Skin epidermis (tissue), 12 donors: ENCODE results near the gene ZBTB32.
A peak's percentile ranks its signal among the peaks of the same experiment; 100 is the strongest.
"Not testable (repeated sequence)": the region's sequence is repeated elsewhere in the genome, so short reads cannot be mapped to it uniquely, and the experiment has no call there.

ENCODE experiments used
- H3K27ac ChIP-seq, 21 experiments: fragments of 200-600 bp; sonication (generic) in 11 of 21; one replicate each; pipeline ENCODE4 v1.5.0; 2020; ENCODE audit warnings: mild to moderate bottlenecking in 3 of 21, inconsistent platforms in 2 of 21, moderate library complexity in 2 of 21
- H3K4me3 ChIP-seq, 7 experiments: fragments of 200-600 bp; sonication (generic) in 2 of 7; one replicate each; pipeline ENCODE4 v1.5.0; 2020; ENCODE audit warnings: inconsistent platforms in 2 of 7, mild to moderate bottlenecking in 2 of 7, moderate library complexity in 1 of 7

The ZBTB32 gene

GRCh38 chr19:35704218-35704617 is at the start of gene ZBTB32:
TSS of gene ZBTB32 (plus strand) at chr19:35704558. CDS start at chr19:35714627, 10,069 bp downstream.
- Histone ChIP-seq H3K4me3 (no peak within 1 kb of the TSS), H3K27ac (no peak within 1 kb of the TSS)

GRCh38 chr19:35654828-35655227 is 49.5 kb upstream of the ZBTB32 start:
- not testable (repeated sequence) for H3K27ac ChIP-seq, H3K4me3 ChIP-seq

GRCh38 chr19:35655600-35655999 is 48.8 kb upstream of the ZBTB32 start:
- Histone ChIP-seq H3K27ac (no peak overlapping the region), H3K4me3 (no peak overlapping the region)

DNA sequence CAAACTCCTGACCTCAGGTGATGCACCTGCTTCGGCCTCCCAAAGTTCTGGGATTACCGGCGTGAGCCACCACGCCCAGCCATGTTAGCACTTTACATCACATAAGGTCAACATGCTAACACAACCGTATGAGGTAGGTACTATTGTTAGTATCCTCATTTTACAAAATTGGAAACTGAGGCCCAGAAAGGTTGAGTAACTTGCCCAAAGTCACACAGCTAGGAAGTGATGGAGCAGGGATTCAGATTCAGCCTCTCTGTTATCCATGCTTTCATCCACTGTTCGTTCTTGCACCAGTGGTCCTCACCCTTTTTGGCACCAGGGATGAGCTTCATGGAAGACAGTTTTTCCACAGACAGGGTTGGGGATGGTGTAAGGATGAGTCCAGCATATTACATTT is 47.7 kb upstream of the ZBTB32 start:
- no peak overlapping the region for H3K27ac ChIP-seq
- H3K4me3 ChIP-seq, result no peak overlapping the region

DNA sequence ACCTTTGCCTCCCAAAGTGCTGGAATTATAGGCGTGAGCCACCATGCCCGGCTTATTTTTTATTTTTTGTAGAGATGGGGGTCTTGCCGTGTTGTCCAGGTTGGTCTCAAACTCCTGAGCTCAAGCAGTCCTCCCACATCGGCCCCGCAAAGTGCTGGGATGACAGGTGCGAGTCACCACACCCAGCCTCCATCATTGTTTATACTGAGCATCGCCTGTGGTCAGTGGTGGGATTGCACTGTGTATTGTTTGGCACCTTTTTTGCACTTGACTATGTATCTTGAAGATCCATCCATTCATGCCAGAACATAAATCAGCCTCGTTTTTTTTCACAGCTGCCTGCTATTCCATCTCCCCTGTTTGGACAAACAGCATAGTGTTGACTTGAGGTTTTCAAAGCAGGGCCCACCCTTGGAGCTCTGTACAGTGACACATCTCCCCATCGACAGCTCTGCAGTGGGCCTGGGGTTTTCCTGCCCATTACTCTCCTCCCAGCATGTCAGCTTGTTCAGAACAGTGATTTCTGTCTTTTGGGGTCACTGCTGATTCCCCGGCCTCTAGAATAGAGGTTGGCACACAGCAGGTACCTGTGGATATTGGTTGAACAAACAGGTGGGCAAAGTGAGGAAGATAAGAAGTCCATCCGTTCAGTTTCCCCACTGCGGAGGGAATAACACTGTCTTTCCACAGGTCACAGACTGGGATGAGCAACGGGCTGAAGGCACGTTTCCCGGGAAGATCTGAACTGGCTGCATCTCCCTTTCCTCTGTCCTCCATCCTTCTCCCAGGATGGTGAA is 46.3 kb upstream of the ZBTB32 start:
- Histone ChIP-seq H3K4me3 (no peak overlapping the region), H3K27ac (no peak overlapping the region)

GRCh38 chr19:35661995-35662340 is 42.4 kb upstream of the ZBTB32 start:
- H3K4me3 ChIP-seq, result no peak overlapping the region
- H3K27ac ChIP-seq, result no peak overlapping the region

DNA sequence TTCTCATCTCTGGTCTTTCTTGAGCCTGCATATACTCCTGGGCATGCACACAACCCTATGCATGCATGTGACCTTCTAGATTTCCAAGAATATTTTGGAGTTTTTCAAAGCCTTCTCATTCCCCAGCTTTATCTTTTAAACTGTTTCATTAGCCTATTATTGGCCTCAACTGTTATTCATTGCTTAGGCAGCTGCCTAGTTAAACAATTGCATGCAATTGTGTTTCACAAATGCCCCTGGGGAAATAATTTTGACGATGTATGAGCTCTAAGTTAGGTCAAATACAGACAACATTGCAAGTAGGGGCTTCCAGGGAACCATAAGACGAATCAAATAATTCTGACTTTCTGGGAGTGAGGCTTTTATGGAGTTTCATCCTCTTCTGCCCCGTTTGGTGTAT is 40.4 kb upstream of the ZBTB32 start:
- Histone ChIP-seq H3K4me3 (no peak overlapping the region), H3K27ac (no peak overlapping the region)

DNA sequence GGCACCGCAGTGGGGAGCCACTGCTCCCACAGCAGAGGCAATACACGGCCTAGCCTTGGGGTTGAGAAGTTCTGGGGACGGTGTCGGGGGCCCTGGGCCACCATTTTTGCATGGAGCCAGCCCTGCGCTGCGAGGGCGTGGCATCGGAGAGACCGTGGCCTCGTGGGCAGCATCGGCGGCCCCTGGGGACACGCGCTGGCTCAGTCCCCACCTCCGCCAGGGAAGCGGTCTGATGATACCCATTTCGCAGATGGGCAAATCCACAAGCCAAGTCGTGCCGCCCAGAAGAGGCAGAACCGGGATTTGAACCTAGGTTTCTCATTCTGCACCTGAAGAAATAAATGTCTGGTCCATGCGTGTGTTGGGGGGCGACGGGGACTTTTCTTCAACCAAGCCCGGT is 39.2 kb upstream of the ZBTB32 start:
- H3K4me3 ChIP-seq, result no peak overlapping the region
- H3K27ac ChIP-seq, result no peak overlapping the region

GRCh38 chr19:35665604-35666003 is 38.8 kb upstream of the ZBTB32 start:
- Histone ChIP-seq H3K4me3 (no peak overlapping the region), H3K27ac (no peak overlapping the region)

DNA sequence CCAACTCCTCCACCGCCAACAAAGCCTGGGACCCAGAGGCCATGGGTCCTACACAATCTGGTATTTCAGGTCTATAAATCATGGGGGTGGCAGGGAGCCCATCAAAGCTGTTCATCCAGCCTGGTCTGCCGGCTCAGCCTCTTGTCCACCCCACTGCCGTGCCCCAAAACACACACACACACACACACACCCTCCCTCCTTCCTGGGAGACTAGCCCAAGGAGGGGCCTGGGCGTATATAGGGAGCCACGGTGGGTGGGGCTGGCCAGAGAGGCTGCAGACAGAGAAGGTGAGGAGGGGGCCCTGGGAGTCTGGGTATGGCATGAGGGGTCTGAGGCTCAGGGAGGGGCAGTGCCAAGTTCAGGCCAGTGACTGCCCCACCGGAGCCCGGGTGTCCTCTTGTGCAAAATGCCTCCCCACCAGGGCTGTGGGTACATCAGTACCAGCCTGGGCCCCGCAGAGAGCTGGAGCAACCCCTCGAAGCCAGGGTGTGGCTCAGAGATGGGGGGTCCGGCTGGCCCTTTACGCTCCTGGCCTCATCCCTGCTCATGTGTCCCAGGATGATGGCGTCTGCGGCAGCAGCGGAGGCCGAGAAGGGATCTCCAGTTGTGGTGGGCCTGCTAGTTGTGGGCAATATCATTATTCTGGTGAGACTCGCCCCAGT is 38.0 kb upstream of the ZBTB32 start, which contains the start of gene UPK1A:
Gene UPK1A, plus strand, starts transcription at position 267 of the 663 bp plus-strand sequence. Its CDS starts 296 bp downstream, at position 563.
- H3K4me3 ChIP-seq, result no peak within 1 kb of the TSS

DNA sequence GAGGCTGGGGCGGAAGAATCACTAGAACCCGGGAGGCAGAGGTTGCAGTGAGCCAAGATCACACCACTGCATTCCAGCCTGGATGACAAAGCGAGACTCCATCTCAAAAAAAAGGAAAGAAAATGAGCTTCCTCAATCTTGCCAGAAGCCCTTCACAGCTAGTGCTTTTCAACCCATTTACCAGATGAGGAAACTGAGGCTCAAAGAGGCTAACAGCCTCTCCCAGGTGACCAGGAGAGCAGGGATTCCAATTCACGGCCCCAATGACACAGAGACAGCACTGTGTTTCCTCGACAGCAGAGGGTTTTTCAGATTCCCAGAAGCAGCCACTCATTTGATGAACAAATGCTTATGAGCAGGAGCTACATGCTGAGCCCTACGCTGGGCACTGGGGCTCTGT is 34.8 kb upstream of the ZBTB32 start:
- Histone ChIP-seq H3K27ac (no peak overlapping the region), H3K4me3 (no peak overlapping the region)

More for the DNA sequence above, 38.0 kb upstream of the ZBTB32 start, which contains the start of gene UPK1A:
- no peak within 1 kb of the TSS for H3K27ac ChIP-seq

GRCh38 chr19:35669974-35670373 is 34.4 kb upstream of the ZBTB32 start:
- no peak overlapping the region for H3K27ac ChIP-seq
- no peak overlapping the region for H3K4me3 ChIP-seq

DNA sequence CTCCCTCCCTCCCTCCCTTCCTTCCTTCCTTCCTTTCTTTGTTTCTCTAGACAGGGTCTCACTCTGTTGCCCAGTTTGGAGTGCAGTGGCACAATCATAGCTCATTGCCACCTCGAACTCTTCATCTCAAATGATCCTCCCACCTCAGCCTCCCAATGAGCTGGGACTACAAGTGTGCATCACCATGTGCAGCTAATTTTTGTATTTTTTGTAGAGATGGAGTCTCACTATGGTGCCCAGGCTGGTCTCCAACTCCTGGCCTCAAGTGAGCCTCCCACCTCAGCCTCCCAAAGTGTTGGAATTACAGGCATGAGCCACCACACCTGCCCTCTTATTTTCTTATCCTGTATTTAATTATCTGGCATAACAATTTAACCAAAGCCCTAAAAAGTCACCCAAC is 33.7 kb upstream of the ZBTB32 start:
- Histone ChIP-seq H3K4me3 (no peak overlapping the region), H3K27ac (no peak overlapping the region)

GRCh38 chr19:35671818-35672217 is 32.5 kb upstream of the ZBTB32 start:
- H3K27ac ChIP-seq, result no peak overlapping the region
- H3K4me3 ChIP-seq, result no peak overlapping the region

GRCh38 chr19:35673121-35673804 is 31.1 kb upstream of the ZBTB32 start:
- H3K4me3 ChIP-seq, result peak overlapping the region in 3 of 7 experiments; percentile 12 to 21 (median 20)
- no peak overlapping the region for H3K27ac ChIP-seq

DNA sequence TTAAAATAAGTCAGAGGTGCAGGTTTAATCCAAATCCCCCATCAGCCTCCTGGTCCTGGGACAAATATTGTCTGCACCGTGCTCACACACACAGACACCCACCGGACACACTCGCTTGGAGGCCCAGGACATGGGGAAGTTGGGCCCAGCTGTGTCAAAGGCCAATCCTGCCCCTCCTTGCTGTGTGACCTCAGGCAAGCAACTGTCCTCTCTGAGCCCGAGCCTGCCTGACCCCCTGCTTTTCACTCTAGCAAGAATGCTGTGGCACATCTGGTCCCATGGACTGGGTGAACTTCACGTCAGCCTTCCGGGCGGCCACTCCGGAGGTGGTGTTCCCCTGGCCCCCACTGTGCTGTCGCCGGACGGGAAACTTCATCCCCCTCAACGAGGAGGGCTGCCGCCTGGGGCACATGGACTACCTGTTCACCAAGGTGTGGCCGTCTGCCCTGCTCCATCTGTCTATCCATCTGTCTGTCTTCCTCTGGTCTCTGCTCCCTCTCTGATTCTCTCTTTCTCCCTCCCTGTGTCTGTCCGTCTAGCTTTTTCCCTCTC is 28.7 kb upstream of the ZBTB32 start:
- Histone ChIP-seq H3K4me3 (no peak overlapping the region), H3K27ac (no peak overlapping the region)

DNA sequence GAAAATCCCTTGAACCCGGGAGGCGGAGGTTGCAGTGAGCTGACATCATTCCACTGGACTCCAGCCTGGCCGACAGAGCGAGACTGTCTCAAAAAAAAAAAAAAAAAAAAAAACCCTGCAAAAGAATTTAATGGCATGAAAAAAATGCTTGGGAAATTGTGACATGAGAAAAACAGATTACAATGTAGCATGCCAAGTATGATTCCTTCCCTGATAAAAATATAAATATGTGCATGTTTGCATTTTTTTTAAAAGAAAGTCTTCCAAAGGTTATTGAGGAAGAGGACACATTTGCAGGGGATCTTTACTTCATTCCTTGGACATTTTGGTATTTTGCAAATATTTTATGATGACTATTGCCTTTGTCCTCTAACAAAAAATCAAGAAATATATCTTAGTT is 14.5 kb upstream of the ZBTB32 start:
- H3K27ac ChIP-seq, result no peak overlapping the region
- no peak overlapping the region for H3K4me3 ChIP-seq

DNA sequence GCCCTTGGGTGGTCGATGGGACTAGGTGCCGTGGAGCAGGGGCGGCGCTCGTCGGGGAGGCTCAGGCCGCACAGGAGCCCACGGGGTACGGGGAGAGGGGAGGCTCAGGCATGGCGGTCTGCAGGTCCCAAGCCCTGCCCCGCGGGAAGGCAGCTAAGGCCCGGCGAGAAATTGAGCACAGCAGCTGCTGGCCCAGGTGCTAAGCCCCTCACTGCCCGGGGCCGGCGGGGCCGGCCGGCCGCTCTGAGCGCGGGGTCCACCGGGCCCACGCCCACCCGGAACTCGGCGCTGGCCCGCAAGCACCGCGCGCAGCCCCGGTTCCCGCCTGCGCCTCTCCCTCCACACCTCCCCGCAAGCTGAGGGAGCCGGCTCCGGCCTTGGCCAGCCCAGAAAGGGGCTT is 13.3 kb upstream of the ZBTB32 start:
- not testable (repeated sequence) for H3K27ac ChIP-seq, H3K4me3 ChIP-seq

GRCh38 chr19:35692010-35692409 is 12.3 kb upstream of the ZBTB32 start:
- no peak overlapping the region for H3K27ac ChIP-seq
- H3K4me3 ChIP-seq, result no peak overlapping the region

DNA sequence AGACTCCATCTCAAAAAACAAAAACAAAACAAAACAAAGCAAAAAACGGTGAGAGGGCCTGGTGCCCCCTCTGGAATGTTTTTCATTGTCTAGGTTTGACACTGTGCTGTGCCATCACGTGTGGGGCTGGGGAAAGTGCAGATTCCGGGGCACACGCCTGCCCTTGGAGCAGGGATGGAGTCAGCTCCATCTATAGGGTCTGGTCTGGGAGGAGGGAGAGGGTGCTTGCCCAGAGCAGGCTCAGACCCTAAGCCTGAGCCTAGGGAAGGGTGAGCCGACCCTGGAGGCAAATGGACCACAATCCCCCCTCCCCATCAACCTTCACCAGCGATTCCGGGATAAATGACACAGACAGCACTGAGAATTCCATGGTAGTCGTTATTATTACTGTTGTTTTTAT is 10.9 kb upstream of the ZBTB32 start:
- H3K4me3 ChIP-seq, result no peak overlapping the region
- no peak overlapping the region for H3K27ac ChIP-seq
